Fibroblast of the aortic adventitia (primary cell): ENCODE measurements around the gene PRKAR1B. TPM values are rescaled to one million over a fixed set of nuclear protein-coding genes. Genes with fewer than 3 reads are reported as not detected.

Source experiments
- DNase-seq: peaks from one replicate; pipeline ENCODE4 v3.0.0-alpha.2; 2010; ENCODE audit warnings: low read depth
- H3K4me3 ChIP-seq: 2 replicates; pipeline ENCODE4 v1.5.1; 2011; ENCODE audit warnings: low read depth, mild to moderate bottlenecking, control low read depth, low read length, moderate library complexity
- CTCF ChIP-seq: IDR thresholded peaks from 2 replicates; pipeline ENCODE4 v1.5.1; 2011; ENCODE audit warnings: mild to moderate bottlenecking, low read length, control low read depth, inconsistent platforms; ENCODE audit not compliant: insufficient read depth
- total RNA-seq: library from RNA; depleted of rRNA; stranded (reverse); fragments of >200 nt; gene quantifications from 2 replicates; pipeline ENCODE4 v1.2.3, GENCODE V29; 2012; ENCODE audit warnings: low replicate concordance

PRKAR1B gene
- total RNA-seq, 1 donor = 7.0 TPM

DNA sequence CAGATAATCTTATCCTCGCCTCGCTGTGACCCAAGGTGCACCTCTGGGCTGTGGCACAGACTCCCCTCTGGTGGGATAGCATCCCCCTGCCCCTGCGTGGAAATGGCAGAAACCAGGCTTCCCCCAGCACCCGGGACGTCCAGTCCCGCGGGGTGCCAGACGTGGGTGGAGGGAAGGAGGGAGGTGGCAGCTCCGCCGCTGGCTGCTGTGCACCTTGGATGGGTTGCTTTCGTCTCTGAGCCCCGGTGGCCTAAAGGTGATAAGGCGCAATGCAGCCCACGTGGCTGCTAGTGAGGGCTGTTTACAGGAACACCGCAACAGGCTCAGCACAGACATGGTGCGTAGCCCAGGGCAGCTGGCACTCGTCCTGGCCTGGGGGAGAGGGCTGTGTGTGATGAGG lies 193.8 kb downstream of the PRKAR1B start:
- no peak for TF ChIP-seq CTCF
- no peak for DNase-seq
- no peak overlapping the region for H3K4me3 ChIP-seq

DNA sequence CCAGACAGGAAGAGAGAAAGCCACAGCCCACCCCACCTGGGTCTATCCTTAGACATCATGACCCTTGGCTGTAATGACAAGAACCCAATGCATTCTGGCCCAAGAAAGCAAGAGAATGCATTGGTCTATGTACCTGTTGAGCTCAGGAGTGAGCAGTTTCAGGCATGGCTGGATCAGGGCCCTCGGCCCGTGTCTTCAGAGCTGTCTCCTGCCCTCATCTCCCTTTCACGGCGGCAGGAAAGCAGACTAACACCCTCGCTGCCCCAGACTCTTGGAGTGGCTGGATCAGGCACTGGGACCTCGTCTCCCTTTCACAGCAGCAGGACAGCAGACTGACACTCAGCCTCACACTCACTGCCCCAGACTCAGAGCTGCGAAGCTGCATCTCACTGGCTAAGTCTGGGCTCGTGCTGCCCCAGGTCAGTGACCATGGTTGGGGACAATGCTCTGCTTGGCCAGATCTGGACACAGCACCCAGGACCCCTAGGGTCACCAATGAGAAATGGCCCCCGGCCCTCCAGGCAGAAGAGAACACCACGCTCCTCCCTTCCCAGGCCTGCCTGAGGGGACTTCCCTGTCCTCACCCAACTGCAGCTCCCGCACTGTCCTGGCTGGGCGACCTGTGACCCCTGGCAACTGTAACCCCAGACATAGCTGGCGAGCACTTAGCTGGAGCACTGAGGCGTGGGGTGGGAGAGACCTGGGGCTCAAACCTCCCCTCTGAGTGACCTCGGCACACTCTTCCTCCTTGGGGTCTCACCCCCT lies 194.5 kb downstream of the PRKAR1B start:
- no peak for DNase-seq
- H3K4me3 ChIP-seq = no peak overlapping the region
- no peak for TF ChIP-seq CTCF

DNA sequence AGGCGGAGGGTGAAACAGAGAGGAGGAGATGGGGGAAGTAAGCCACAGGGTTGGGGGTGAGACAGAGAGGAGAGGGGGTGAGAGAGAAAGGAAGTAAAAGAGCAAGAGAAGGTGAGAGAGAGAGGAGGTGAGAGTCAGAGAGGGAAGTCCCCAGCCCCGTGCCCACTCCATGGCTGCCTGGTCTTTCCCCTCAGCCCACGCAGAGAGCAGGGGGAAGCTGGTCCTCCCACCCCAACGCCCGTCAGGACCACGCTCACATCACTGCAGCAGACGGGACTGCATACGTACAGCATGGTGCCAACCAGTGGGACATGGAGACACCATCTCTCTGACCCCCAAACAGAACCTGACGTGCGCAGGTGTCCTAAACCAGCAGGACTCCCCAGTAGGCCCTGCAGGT lies 195.3 kb downstream of the PRKAR1B start:
- no peak for TF ChIP-seq CTCF
- DNase-seq = no peak
- H3K4me3 ChIP-seq = no peak overlapping the region

- H3K4me3 ChIP-seq = no peak overlapping the region
- TF ChIP-seq CTCF = no peak
- DNase-seq = no peak
Observed at GRCh38 chr7:528451-528850, 198.6 kb downstream of the PRKAR1B start.

DNA sequence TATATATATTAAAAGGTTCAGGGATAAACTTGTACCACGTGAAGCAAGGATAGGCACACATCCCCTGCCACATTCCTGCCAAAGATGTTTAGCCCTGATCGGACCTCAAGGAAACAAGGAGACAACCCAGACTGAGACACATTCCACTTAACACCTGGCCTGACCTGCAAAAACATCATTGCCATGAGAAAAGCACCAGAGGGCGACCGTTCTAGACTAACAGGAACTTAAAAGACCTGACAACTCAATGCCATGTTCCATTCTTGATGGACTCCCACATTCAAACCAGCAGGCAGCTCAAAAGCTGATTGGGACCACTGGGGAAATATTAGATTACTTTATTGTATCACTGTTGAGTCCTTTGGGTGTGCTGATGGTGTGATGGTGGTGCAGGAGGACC lies 199.4 kb downstream of the PRKAR1B start:
- DNase-seq = no peak
- TF ChIP-seq CTCF = no peak
- no peak overlapping the region for H3K4me3 ChIP-seq

DNA sequence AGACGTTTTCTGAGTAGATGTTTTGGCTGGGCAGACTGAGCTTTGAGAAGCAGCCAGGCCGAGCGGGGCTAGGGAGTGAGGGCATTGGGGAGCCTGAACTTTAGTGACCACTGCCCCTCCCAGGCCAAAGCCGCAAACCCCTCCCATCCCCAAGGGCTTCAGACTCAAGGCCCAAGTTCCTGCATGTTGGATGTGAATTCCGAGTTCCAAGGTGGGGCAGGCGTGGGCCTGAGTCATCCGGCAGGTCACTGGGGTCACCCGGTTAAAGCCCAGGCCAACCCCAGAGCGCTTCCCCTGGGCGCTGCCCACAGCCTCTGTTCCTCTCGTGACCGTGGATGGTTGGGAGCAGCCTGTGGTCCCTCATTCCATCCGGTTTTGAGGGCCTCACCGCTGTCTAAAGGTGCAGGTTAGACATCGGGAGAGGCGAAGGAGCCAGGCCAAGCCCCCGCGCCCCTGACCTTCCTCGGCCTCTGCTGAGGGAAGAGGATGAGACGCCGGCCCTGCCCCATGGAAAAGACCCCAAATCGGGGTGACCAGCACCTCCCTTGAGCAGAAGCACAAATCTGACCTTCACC lies 200.5 kb downstream of the PRKAR1B start:
- no peak for TF ChIP-seq CTCF
- no peak for DNase-seq
- no peak overlapping the region for H3K4me3 ChIP-seq

DNA sequence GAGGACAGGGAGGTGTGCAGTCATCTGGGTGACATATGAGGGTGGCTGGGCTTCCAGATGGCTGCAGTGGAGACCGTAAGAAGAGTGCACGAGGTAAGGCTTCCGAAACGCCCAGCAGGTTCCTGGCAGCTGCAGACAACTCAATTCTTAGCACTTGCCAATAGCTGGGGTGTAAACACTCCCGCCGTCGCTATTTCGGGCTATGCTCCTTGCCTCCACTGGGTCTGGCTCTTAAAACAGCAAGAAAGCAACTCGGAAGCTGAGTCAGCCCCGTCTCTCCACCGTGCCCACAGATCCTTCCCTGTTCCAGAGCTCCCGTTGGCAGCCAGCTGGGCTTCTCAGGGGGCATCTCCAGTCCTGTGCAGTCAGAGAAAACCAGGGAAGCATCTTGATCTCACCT lies 201.3 kb downstream of the PRKAR1B start:
- DNase-seq = no peak
- no peak overlapping the region for H3K4me3 ChIP-seq
- no peak for TF ChIP-seq CTCF
